H1 (cell line): Measurements from ENCODE around the gene ASS1. TPM values are rescaled to one million over a fixed set of nuclear protein-coding genes. Genes with fewer than 3 reads are reported as not detected.

ENCODE experiments used
- CTCF ChIA-PET: fragments of 300-600 bp; sonication (Branson Sonifier 250); formaldehyde crosslinking; loops from one replicate; lab custom pipeline; 2021; ENCODE audit not compliant: partially characterized antibody; lab: Charles Lee
- POLR2A ChIA-PET: fragments of 300-600 bp; sonication (Branson Sonifier 250); formaldehyde crosslinking; loops from one replicate; lab custom pipeline; 2021; ENCODE audit warnings: inconsistent platforms; ENCODE audit not compliant: partially characterized antibody; lab: Charles Lee
- DNase-seq, 2 experiments: peaks; one replicate each; pipeline versions ENCODE4 v3.0.0 to v3.0.0-alpha.2; 2010 to 2022; ENCODE audit warnings: low spot score in 2 of 2, low read depth in 1 of 2, mixed read lengths in 1 of 2
- FAIRE-seq: peaks from 2 replicates; lab custom pipeline; 2011; peaks lifted over from hg19 to GRCh38; lab: Jason Lieb, UNC
- H2AFZ ChIP-seq: 2 replicates; pipeline ENCODE4 v1.8.1; 2012; ENCODE audit warnings: low read length, inconsistent platforms
- H2AK5ac ChIP-seq: 2 replicates; pipeline ENCODE4 v1.6.1; 2013; ENCODE audit warnings: low read depth, low read length
- H2BK120ac ChIP-seq: replicated peaks from 2 replicates; pipeline ENCODE3; 2013; ENCODE audit warnings: low read depth, low read length, inconsistent platforms
- H2BK12ac ChIP-seq: 2 replicates; pipeline ENCODE4 v1.6.1; 2013; ENCODE audit warnings: low read depth, low read length
- H2BK15ac ChIP-seq: 2 replicates; pipeline ENCODE4 v1.6.1; 2013; ENCODE audit warnings: low read length
- H2BK20ac ChIP-seq: 2 replicates; pipeline ENCODE4 v1.6.1; 2013; ENCODE audit warnings: low read length
- H2BK5ac ChIP-seq: 2 replicates; pipeline ENCODE4 v1.6.1; 2013; ENCODE audit warnings: low read depth, low read length
- H3K14ac ChIP-seq: 2 replicates; pipeline ENCODE4 v1.6.1; 2013; ENCODE audit warnings: inconsistent platforms; ENCODE audit not compliant: insufficient read length
- H3K18ac ChIP-seq: 2 replicates; pipeline ENCODE4 v1.6.1; 2013; ENCODE audit warnings: low read length; ENCODE audit errors: extremely low read depth
- H3K23ac ChIP-seq: 2 replicates; pipeline ENCODE4 v1.6.1; 2013; ENCODE audit warnings: inconsistent platforms; ENCODE audit not compliant: insufficient read length
- H3K23me2 ChIP-seq: 2 replicates; pipeline ENCODE4 v1.6.1; 2013; ENCODE audit warnings: low read depth, low read length
- H3K27ac ChIP-seq: 2 replicates; pipeline ENCODE4 v1.6.1; 2011; ENCODE audit warnings: low read depth, low read length, inconsistent platforms
- H3K27me3 ChIP-seq, 4 experiments: replicated peaks in 1 of 4; 1 replicate in 1 of 4; 2 replicates in 3 of 4; pipeline versions ENCODE4 v1.6.1 to v1.8.1; 2011 to 2013; ENCODE audit warnings: low read length in 3 of 4, mild to moderate bottlenecking in 3 of 4, inconsistent platforms in 2 of 4, mixed read lengths in 2 of 4, moderate library complexity in 1 of 4; ENCODE audit not compliant: control insufficient read depth in 3 of 4, insufficient read depth in 3 of 4; ENCODE audit errors: extremely low read depth in 1 of 4
- H3K36me3 ChIP-seq, 4 experiments: 2 replicates each; pipeline versions ENCODE4 v1.6.1 to v1.8.1; 2011 to 2013; ENCODE audit warnings: mild to moderate bottlenecking in 4 of 4, low read length in 3 of 4, moderate library complexity in 2 of 4, control low read depth in 1 of 4, inconsistent platforms in 1 of 4; ENCODE audit not compliant: insufficient read depth in 4 of 4, control insufficient read depth in 2 of 4
- H3K4ac ChIP-seq: replicated peaks from 2 replicates; pipeline ENCODE3; 2013; ENCODE audit warnings: low read length, low read depth, mixed read lengths, inconsistent platforms; ENCODE audit not compliant: insufficient read length
- H3K4me1 ChIP-seq, 4 experiments: replicated peaks in 1 of 4; 1 replicate in 1 of 4; 2 replicates in 3 of 4; pipeline versions ENCODE4 v1.6.1 to v1.8.1; 2011 to 2013; ENCODE audit warnings: low read length in 3 of 4, inconsistent platforms in 2 of 4, mixed read lengths in 1 of 4; ENCODE audit not compliant: insufficient read depth in 4 of 4, control insufficient read depth in 3 of 4
- H3K4me2 ChIP-seq, 2 experiments: 2 replicates each; pipeline versions ENCODE4 v1.6.1 to v1.8.1; 2011 to 2013; ENCODE audit warnings: low read depth in 2 of 2, low read length in 2 of 2, control low read depth in 1 of 2, inconsistent platforms in 1 of 2, mild to moderate bottlenecking in 1 of 2; ENCODE audit not compliant: insufficient read depth in 1 of 2
- H3K4me3 ChIP-seq, 4 experiments: fragments of 200-600, 300-600 bp in 1 of 4; sonication (generic), shearing (Covaris generic), sonication (Bioruptor Twin) in 1 of 4; 2 replicates each; pipeline versions ENCODE4 v1.5.1 to v1.8.1; 2011 to 2016; ENCODE audit warnings: low read length in 4 of 4, low read depth in 3 of 4, control low read depth in 2 of 4, inconsistent platforms in 2 of 4, mild to moderate bottlenecking in 2 of 4, mixed read lengths in 1 of 4, moderate library complexity in 1 of 4; ENCODE audit not compliant: insufficient read depth in 2 of 4; ENCODE audit errors: extremely low read depth in 1 of 4
- H3K56ac ChIP-seq: replicated peaks from 2 replicates; pipeline ENCODE3; 2013; ENCODE audit warnings: low read depth, mild to moderate bottlenecking, mixed read lengths, low read length, inconsistent platforms; ENCODE audit not compliant: insufficient read length
- H3K79me1 ChIP-seq: 2 replicates; pipeline ENCODE4 v1.6.1; 2013; ENCODE audit warnings: low read depth, low read length, control low read depth
- H3K79me2 ChIP-seq, 2 experiments: 2 replicates each; pipeline versions ENCODE4 v1.6.1 to v1.8.1; 2012 to 2013; ENCODE audit warnings: low read length in 2 of 2, mild to moderate bottlenecking in 2 of 2, inconsistent platforms in 1 of 2; ENCODE audit not compliant: insufficient read depth in 2 of 2, control insufficient read depth in 1 of 2
- H3K9ac ChIP-seq, 4 experiments: replicated peaks in 1 of 4; 1 replicate in 1 of 4; 2 replicates in 3 of 4; pipeline versions ENCODE4 v1.6.1 to v1.8.1; 2011 to 2013; ENCODE audit warnings: low read depth in 3 of 4, low read length in 3 of 4, control low read depth in 2 of 4, mild to moderate bottlenecking in 2 of 4, moderate library complexity in 2 of 4, inconsistent platforms in 1 of 4; ENCODE audit errors: extremely low read depth in 1 of 4
- H3K9me3 ChIP-seq, 2 experiments: 2 replicates each; pipeline versions ENCODE4 v1.6.1 to v1.8.1; 2012 to 2013; ENCODE audit warnings: mild to moderate bottlenecking in 2 of 2, moderate library complexity in 2 of 2, control low read depth in 1 of 2, inconsistent platforms in 1 of 2, low read depth in 1 of 2, low read length in 1 of 2, mixed read lengths in 1 of 2; ENCODE audit not compliant: insufficient read depth in 2 of 2
- H4K20me1 ChIP-seq, 2 experiments: replicated peaks in 1 of 2; 2 replicates each; pipeline versions ENCODE3 to v1.8.1; 2011 to 2013; ENCODE audit warnings: inconsistent platforms in 2 of 2, low read length in 2 of 2, mild to moderate bottlenecking in 1 of 2; ENCODE audit not compliant: insufficient read depth in 2 of 2, control insufficient read depth in 1 of 2
- H4K5ac ChIP-seq: 2 replicates; pipeline ENCODE4 v1.6.1; 2013; ENCODE audit warnings: low read length, low read depth, mixed read lengths, inconsistent platforms; ENCODE audit not compliant: insufficient read length
- H4K8ac ChIP-seq: 2 replicates; pipeline ENCODE4 v1.8.0; 2013; ENCODE audit warnings: mild to moderate bottlenecking, moderate library complexity, low read length, inconsistent platforms; ENCODE audit not compliant: insufficient read depth; ENCODE audit errors: extremely low read depth
- H4K91ac ChIP-seq: replicated peaks from 2 replicates; pipeline ENCODE3; 2013; ENCODE audit warnings: low read length, mixed read lengths, inconsistent platforms; ENCODE audit not compliant: insufficient read length
- BACH1 ChIP-seq: IDR thresholded peaks from 2 replicates; pipeline ENCODE4 v1.6.1; 2012; ENCODE audit warnings: low read length, improper control_type of control experiment
- CEBPB ChIP-seq: IDR thresholded peaks from 2 replicates; pipeline ENCODE4 v1.6.1; 2012; ENCODE audit warnings: low read depth, low read length
- EP300 ChIP-seq, 2 experiments: IDR thresholded peaks; 1 replicate in 1 of 2; 2 replicates in 1 of 2; pipeline ENCODE4 v1.6.1; 2011 to 2012; ENCODE audit warnings: low read depth in 2 of 2, low read length in 2 of 2, mild to moderate bottlenecking in 2 of 2, borderline replicate concordance in 1 of 2, inconsistent platforms in 1 of 2, moderate library complexity in 1 of 2
- GTF2F1 ChIP-seq: IDR thresholded peaks from 2 replicates; pipeline ENCODE4 v1.6.1; 2012; ENCODE audit warnings: low read depth, low read length, improper control_type of control experiment, borderline replicate concordance
- HDAC6 ChIP-seq: IDR thresholded peaks from one replicate; pipeline ENCODE4 v1.7.1; 2012; ENCODE audit warnings: low read depth, mild to moderate bottlenecking, inconsistent platforms, low read length, moderate library complexity
- JUND ChIP-seq: IDR thresholded peaks from 2 replicates; pipeline ENCODE4 v1.6.1; 2011; ENCODE audit warnings: mild to moderate bottlenecking, improper control_type of control experiment, low read length
- KDM1A ChIP-seq: fragments of 200-600, 300-600 bp; sonication (generic); IDR thresholded peaks from 2 replicates; pipeline ENCODE4 v1.7.1; 2016; ENCODE audit warnings: mild to moderate bottlenecking, low read length, borderline replicate concordance
- POLR2A ChIP-seq, 2 experiments: IDR thresholded peaks; 1 replicate in 1 of 2; 2 replicates in 1 of 2; pipeline ENCODE4 v1.6.1; 2011; ENCODE audit warnings: low read depth in 2 of 2, low read length in 2 of 2, mild to moderate bottlenecking in 2 of 2; ENCODE audit errors: control extremely low read depth in 1 of 2
- RBBP5 ChIP-seq: IDR thresholded peaks from 2 replicates; pipeline ENCODE4 v1.7.1; 2012; ENCODE audit warnings: low read depth, mild to moderate bottlenecking, inconsistent platforms, low read length, moderate library complexity, borderline replicate concordance
- SIN3A ChIP-seq, 2 experiments: IDR thresholded peaks in 1 of 2; conservative IDR thresholded peaks in 1 of 2; 2 replicates each; pipeline ENCODE4 v1.6.1; 2011 to 2012; ENCODE audit warnings: low read length in 2 of 2, improper control_type of control experiment in 1 of 2, low read depth in 1 of 2, mild to moderate bottlenecking in 1 of 2
- SRF ChIP-seq: IDR thresholded peaks from 2 replicates; pipeline ENCODE4 v1.6.1; 2011; ENCODE audit warnings: mild to moderate bottlenecking, low read depth, low read length, moderate library complexity
- TBP ChIP-seq: IDR thresholded peaks from 2 replicates; pipeline ENCODE4 v1.6.1; 2011; ENCODE audit warnings: low read depth, low read length, improper control_type of control experiment
- WGBS, 2 experiments: shearing (Covaris generic) in 1 of 2; methylation state at CpG; one replicate each; pipeline versions ENCODE4 v1.1.6 to v1.1.7; 2013 to 2015; ENCODE audit warnings: low lambda C conversion rate in 2 of 2, mixed read lengths in 2 of 2, inconsistent platforms in 1 of 2, low coverage in 1 of 2, missing lambda C conversion rate in 1 of 2; ENCODE audit not compliant: insufficient replicate concordance in 2 of 2, insufficient coverage in 1 of 2, insufficient read length in 1 of 2; ENCODE audit errors: extremely low coverage in 1 of 2, missing lambda C conversion rate in 1 of 2; 5-methylcytosine and 5-hydroxymethylcytosine counted together
- polyA plus RNA-seq, 7 experiments: library from polyadenylated mRNA; depleted of rRNA in 3 of 7; stranded (reverse) in 5 of 7; unstranded in 2 of 7; fragments of >200 nt in 5 of 7; fragments of 200-250 nt in 2 of 7; gene quantifications; 1 replicate in 5 of 7; 2 replicates in 1 of 7; 4 replicates in 1 of 7; pipeline versions ENCODE4 v1.2.1 to v1.2.3, GENCODE V29; 2011 to 2013; ENCODE audit warnings: missing spikeins in 2 of 7, mixed read lengths in 2 of 7
- total RNA-seq: library from RNA; stranded (reverse); fragmentation: NEBNext Ultra II Directional; extraction: Animal tissue kit (Norgen Biotek cat#: 25700); gene quantifications from 2 replicates; pipeline ENCODE4 v1.2.1, GENCODE V29; 2021

Gene ASS1
- total and polyA plus RNA-seq, 2 of the 8 experiments (the other 6 are each of a cell fraction or from before 2014, with no cell fraction given): 108 to 296 TPM

DNA sequence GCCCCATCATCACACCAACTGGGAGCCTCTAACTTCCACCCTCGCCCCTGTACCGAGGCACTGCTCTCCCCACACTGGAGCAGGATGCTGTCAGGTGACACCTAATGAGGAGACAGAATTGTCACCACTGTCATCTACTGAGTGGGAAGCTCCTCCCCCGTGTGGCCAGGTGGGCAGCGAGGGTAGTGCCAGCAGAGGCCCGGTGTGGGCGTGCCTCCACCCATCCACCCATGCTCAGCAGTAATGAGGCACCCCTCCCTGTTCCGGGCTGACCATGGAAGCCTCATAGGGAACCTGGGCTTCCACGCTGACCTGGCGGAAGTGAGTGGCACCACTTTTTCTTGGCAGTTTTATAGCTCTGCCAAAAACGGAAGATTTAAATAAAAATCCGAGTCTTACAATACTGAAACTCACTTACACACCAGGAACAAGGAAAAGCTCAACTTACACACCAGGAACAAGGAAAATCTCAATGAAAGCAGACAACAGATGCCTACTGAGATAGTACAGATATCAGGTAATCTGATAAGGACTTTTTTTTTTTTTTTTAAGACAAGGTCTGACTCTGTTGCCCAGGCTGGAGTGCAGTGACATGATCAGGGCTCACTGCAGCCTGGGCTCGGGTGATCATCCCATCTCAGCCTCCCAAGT, 30.6 kb upstream of the ASS1 start:
- Histone ChIP-seq H3K36me3 (no peaks in the 10 kb centered on the region), H4K5ac (no peak overlapping the region), H3K4me2 (no peak overlapping the region), H3K14ac (no peak overlapping the region), H3K27ac (no peak overlapping the region), H2AK5ac (no peak overlapping the region), H2BK12ac (no peak overlapping the region), H3K4me1 (no peaks in the 10 kb centered on the region), H2BK5ac (no peak overlapping the region), H2BK15ac (no peak overlapping the region), H3K4ac (no peak overlapping the region), H4K91ac (no peak overlapping the region), H3K27me3 (no peaks in the 10 kb centered on the region; a peak in 1 of 7 replicates), H3K79me1 (no peaks in the 10 kb centered on the region), H2BK20ac (no peak overlapping the region; the same call in 1 of the 2 replicates), H2AFZ (no peak overlapping the region), H3K56ac (no peak overlapping the region), H3K9me3 (peaks cover 0 to under 1% of the 10 kb centered on the region in 2 experiments; a peak in 1 of 4 replicates), H3K18ac (no peak overlapping the region), H3K23me2 (no peaks in the 10 kb centered on the region), H3K4me3 (no peak overlapping the region), H3K9ac (no peak overlapping the region), H2BK120ac (no peak overlapping the region), H4K20me1 (no peaks in the 10 kb centered on the region), H4K8ac (no peak overlapping the region), H3K79me2 (no peaks in the 10 kb centered on the region), H3K23ac (no peak overlapping the region)
- TF ChIP-seq SRF (no peak), HDAC6 (no peak), GTF2F1 (no peak), CEBPB (no peak), RBBP5 (no peak), JUND (no peak), BACH1 (no peak), SIN3A (conservative IDR thresholded peaks at IDR 0.05 in 1 of 2, IDR thresholded peaks at IDR 0.05 in 1 of 2; ENCODE audit: low read depth in 1 of 2, low read length in 2 of 2) (no peak), TBP (no peak), POLR2A (IDR thresholded peaks at IDR 0.05; ENCODE audit: control extremely low read depth in 1 of 2, low read depth in 2 of 2, low read length in 2 of 2) (no peak), KDM1A (no peak), EP300 (IDR thresholded peaks at IDR 0.05; ENCODE audit: borderline replicate concordance in 1 of 2, low read depth in 2 of 2, low read length in 2 of 2) (no peak)
- CTCF ChIA-PET: interaction anchor here (0.6 to 1.5 kb wide), 5 partner anchors 11 to 686 kb away, joined by 3 to 10 read pairs (median 5); no protein-coding TSS in a partner anchor
- 88% methylated on average over 12 of the region's 12 CpGs; no CpG with 5 or more reads in 1 of the 2 experiments for WGBS, 2 experiments
- POLR2A ChIA-PET: interaction anchor here (1.0 to 1.3 kb wide), 2 partner anchors 14 kb away, joined by 3 to 4 read pairs; no protein-coding TSS in a partner anchor
- no peak for FAIRE-seq
- no peak for DNase-seq
